ENCODE results near the gene IER5. TPM values are rescaled to one million over a fixed set of nuclear protein-coding genes. Genes with fewer than 3 reads are reported as not detected.

The IER5 gene
- total and polyA plus RNA-seq, 2 of the 13 experiments (the other 11 are each of a cell fraction or from before 2014, with no cell fraction given): 2.5 to 3.5 TPM

- TF ChIP-seq TIGD3 (CRISPR knock-in tag; IDR thresholded peaks at IDR 0.05; ENCODE audit: borderline replicate concordance) (no peak), NBN (conservative IDR thresholded peaks at IDR 0.05) (no peak), SOX6 (IDR thresholded peaks at IDR 0.05) (no peak), SOX6 (CRISPR knock-in tag; IDR thresholded peaks at IDR 0.05) (no peak), ZNF704 (CRISPR knock-in tag; IDR thresholded peaks at IDR 0.05; ENCODE audit: borderline replicate concordance) (no peak), AGO1 (IDR thresholded peaks at IDR 0.05; ENCODE audit: low read depth, low read length, poor library complexity, severe bottlenecking) (no peak), ZNF160 (CRISPR knock-in tag; IDR thresholded peaks at IDR 0.05) (no peak), HMG20B (CRISPR knock-in tag; conservative IDR thresholded peaks at IDR 0.05) (no peak), ZNF136 (CRISPR knock-in tag; IDR thresholded peaks at IDR 0.05; ENCODE audit: low read depth) (no peak), ZNF451 (CRISPR knock-in tag; IDR thresholded peaks at IDR 0.05) (peak; percentile 53; the same call in 1 of the 2 replicates), SRY (CRISPR knock-in tag; IDR thresholded peaks at IDR 0.05) (0 out of 2 replicates have a peak, but pooled peaks have one; percentile 74), CCDC6 (CRISPR knock-in tag; IDR thresholded peaks at IDR 0.05) (peak; percentile 73), KDM4B (CRISPR knock-in tag; IDR thresholded peaks at IDR 0.05) (no peak), SRSF1 (optimal IDR thresholded peaks at IDR 0.05; ENCODE audit: low read depth, low read length) (no peak), PBX2 (CRISPR knock-in tag; IDR thresholded peaks at IDR 0.05) (no peak), HOXA3 (CRISPR knock-in tag; IDR thresholded peaks at IDR 0.05) (peak; percentile 56), E2F1 (CRISPR knock-in tag; IDR thresholded peaks at IDR 0.05) (0 out of 2 replicates have a peak, but pooled peaks have one; percentile 39), EP300 (IDR thresholded peaks at IDR 0.05; ENCODE audit: low read depth in 2 of 2, low read length in 2 of 2) (no peak), EP300 (CRISPR knock-in tag; IDR thresholded peaks at IDR 0.05; ENCODE audit: borderline replicate concordance) (no peak; the same call in 1 of the 2 replicates), ZNF367 (CRISPR knock-in tag; IDR thresholded peaks at IDR 0.05; ENCODE audit: borderline replicate concordance) (0 out of 2 replicates have a peak, but pooled peaks have one; percentile 63), SAP130 (CRISPR knock-in tag; IDR thresholded peaks at IDR 0.05; ENCODE audit: low read depth) (peak; percentile 36; the same call in 1 of the 2 replicates), HCFC1 (IDR thresholded peaks at IDR 0.05; ENCODE audit: low read depth, low read length) (no peak), DZIP1 (CRISPR knock-in tag; IDR thresholded peaks at IDR 0.05) (no peak)
These were observed 16.9 kb downstream of the IER5 start (continued) for GRCh38 chr1:181105134-181106021.
